ENCODE measurements around the gene IGHMBP2. TPM values are rescaled to one million over a fixed set of nuclear protein-coding genes. Genes with fewer than 3 reads are reported as not detected.

The IGHMBP2 gene
- total and polyA plus RNA-seq, 2 donors from 2014 or later = 8.8 to 19.6 TPM

DNA sequence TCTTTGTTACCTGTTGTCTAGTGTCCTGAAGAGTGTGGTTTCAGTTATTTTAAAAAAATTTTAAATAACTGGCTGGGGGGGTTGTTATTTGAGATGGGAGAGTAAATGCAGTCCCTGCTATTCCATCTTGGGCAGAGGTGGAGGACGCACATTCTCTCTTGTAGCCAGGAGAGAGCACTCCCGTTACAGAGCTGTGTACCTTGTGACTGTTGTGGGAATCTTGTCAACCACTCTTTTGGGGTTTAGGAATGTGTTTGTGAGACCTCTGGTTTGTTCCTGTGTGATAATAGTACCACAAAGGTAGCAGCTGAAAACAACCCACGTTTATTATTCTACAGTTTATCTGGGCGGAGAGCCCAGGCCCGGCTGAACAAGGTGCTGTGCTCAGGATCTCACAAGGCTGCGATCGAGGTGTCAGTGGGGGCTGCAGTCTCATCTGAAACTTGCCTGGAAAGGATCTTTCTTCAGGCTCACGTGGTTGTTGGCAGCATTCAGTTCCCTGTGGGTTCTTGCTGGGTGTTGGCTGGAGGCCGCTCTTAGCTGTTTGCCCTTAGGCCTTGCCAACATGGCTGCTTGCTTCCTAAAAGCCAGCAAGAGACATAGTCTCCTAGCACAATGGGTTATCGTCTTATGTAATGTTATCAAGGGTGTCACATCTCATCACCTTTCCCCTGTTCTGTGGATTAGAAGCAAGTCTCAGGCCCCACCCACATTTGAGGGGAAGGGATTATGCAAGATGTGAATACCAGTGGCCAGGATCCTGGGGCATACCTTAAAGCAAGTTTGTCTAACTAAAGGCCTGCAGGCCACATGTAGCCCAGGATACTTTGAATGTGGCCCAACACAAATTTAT is 20.6 kb downstream of the IGHMBP2 start:
- intact Hi-C loops (cut with DNase I) = no loop called here
- Histone ChIP-seq H3K9me3 (ENCODE audit: control insufficient read depth in 2 of 3, insufficient read depth in 1 of 3, low read length in 3 of 3) (peaks cover 0 to 11% (median 4%) of the 10 kb centered on the region in 3 donors), H3K27me3 (ENCODE audit: control insufficient read depth, insufficient read depth, low read length) (no peaks in the 10 kb centered on the region), H3K36me3 (ENCODE audit: control insufficient read depth in 2 of 3, insufficient read depth in 3 of 3, low read length in 3 of 3) (peaks cover 5 to 33% (median 9%) of the 10 kb centered on the region in 3 donors), H3K27ac (ENCODE audit: low read depth in 2 of 2, low read length in 2 of 2) (no peak overlapping the region), H3K9ac (ENCODE audit: low read length in 3 of 3) (no peak overlapping the region), H3K4me3 (ENCODE audit: low read length in 3 of 3) (no peak overlapping the region), H3K4me1 (ENCODE audit: control insufficient read depth in 2 of 3, insufficient read depth in 2 of 3, low read depth in 1 of 3, low read length in 3 of 3) (no peaks in the 10 kb centered on the region)
- no peak for TF ChIP-seq CTCF (IDR thresholded peaks at IDR 0.05; ENCODE audit: borderline replicate concordance, extremely low read depth, insufficient read depth)
- FAIRE-seq (no peak), DNase-seq (peak in 2 of 5 donors; percentile 7 to 8)

GRCh38 chr11:68925611-68926010 is 21.9 kb downstream of the IGHMBP2 start:
- intact Hi-C loops (cut with DNase I) = no loop called here
- H3K4me1 ChIP-seq (ENCODE audit: control insufficient read depth in 2 of 3, insufficient read depth in 2 of 3, low read depth in 1 of 3, low read length in 3 of 3) = no peaks in the 10 kb centered on the region
- peak in 1 of 5 donors; percentile 9 for DNase-seq
- TF ChIP-seq CTCF (IDR thresholded peaks at IDR 0.05; ENCODE audit: borderline replicate concordance, extremely low read depth, insufficient read depth) = no peak
- peaks cover 5 to 33% (median 11%) of the 10 kb centered on the region in 3 donors for H3K36me3 ChIP-seq (ENCODE audit: control insufficient read depth in 2 of 3, insufficient read depth in 3 of 3, low read length in 3 of 3)
- H3K4me3 ChIP-seq (ENCODE audit: low read length in 3 of 3) = no peak overlapping the region
- no peak overlapping the region for H3K9ac ChIP-seq (ENCODE audit: low read length in 3 of 3)
- H3K9me3 ChIP-seq (ENCODE audit: control insufficient read depth in 2 of 3, insufficient read depth in 1 of 3, low read length in 3 of 3) = peaks cover 0 to 11% (median 4%) of the 10 kb centered on the region in 3 donors
- no peak overlapping the region for H3K27ac ChIP-seq (ENCODE audit: low read depth in 2 of 2, low read length in 2 of 2)
- FAIRE-seq = no peak
- no peaks in the 10 kb centered on the region for H3K27me3 ChIP-seq (ENCODE audit: control insufficient read depth, insufficient read depth, low read length)

DNA sequence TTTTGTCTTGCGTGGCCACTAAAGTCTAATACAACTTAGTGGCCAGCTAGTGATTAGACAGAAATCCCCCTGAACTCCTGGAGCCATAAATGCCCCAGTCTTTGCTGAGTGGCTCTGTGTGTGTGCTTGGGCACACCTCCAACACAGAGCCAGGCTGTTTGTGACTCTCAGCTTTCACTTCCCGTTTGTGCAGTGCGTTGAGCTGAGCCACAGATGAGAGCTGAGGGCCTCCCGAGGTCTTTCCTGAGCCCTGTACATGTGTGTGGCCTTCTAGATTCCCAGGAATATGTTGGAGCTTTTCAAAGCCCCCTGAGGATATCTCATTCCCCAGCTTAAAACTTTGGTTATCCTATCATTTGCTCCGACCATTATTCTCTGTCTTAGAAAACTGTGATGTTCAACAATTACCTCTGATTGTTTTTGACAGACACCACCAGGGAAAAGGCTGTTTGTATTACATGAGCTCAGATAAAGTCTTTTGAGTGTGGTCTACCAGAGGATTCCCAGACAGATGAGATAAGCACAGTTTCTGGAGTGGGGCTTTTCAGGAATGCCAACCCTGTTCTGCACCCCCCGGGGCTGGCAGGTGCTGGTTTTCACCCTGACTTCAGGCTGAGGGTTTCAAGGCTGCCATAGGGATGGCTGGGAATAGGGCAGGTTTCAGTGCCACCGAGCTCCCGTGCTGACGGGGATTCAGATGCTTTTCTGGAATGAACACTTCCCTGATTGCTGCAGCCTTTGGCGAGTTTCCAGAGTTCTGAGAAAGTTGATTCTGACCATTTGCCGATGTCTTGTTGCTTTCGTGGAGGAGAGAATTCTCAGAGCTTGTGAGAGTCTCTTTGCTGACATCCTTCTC is 23.8 kb downstream of the IGHMBP2 start:
- Histone ChIP-seq H3K36me3 (ENCODE audit: control insufficient read depth in 2 of 3, insufficient read depth in 3 of 3, low read length in 3 of 3) (peaks cover 5 to 33% (median 8%) of the 10 kb centered on the region in 3 donors), H3K4me1 (ENCODE audit: control insufficient read depth in 2 of 3, insufficient read depth in 2 of 3, low read depth in 1 of 3, low read length in 3 of 3) (no peaks in the 10 kb centered on the region), H3K27me3 (ENCODE audit: control insufficient read depth, insufficient read depth, low read length) (no peaks in the 10 kb centered on the region), H3K27ac (ENCODE audit: low read depth in 2 of 2, low read length in 2 of 2) (no peak overlapping the region), H3K9me3 (ENCODE audit: control insufficient read depth in 2 of 3, insufficient read depth in 1 of 3, low read length in 3 of 3) (peaks cover 0 to 11% (median 4%) of the 10 kb centered on the region in 3 donors), H3K4me3 (ENCODE audit: low read length in 3 of 3) (no peak overlapping the region), H3K9ac (ENCODE audit: low read length in 3 of 3) (no peak overlapping the region)
- intact Hi-C loops (cut with DNase I) = no loop called here
- no peak for FAIRE-seq
- DNase-seq = peak in 2 of 5 donors; percentile 29 to 55
- TF ChIP-seq CTCF (IDR thresholded peaks at IDR 0.05; ENCODE audit: borderline replicate concordance, extremely low read depth, insufficient read depth) = no peak
